Gastrocnemius medialis (tissue), 4 donors: ENCODE data around the gene ADGRL2. TPM values are rescaled to one million over a fixed set of nuclear protein-coding genes. Genes with fewer than 3 reads are reported as not detected.

ENCODE experiments used
- ATAC-seq, 2 donors: fragments of 150-250 bp; one replicate each; pipeline ENCODE4 v1.9.1; 2016
- DNase-seq, 2 donors: peaks; one replicate each; pipeline ENCODE4 v3.0.0-alpha.2; 2019
- H3K27ac ChIP-seq, 4 donors: fragments of 200-600 bp; sonication (generic); 1 replicate in 1 of 4; 2 replicates in 3 of 4; pipeline ENCODE4 v1.5.1; 2016 to 2018; ENCODE audit warnings: mild to moderate bottlenecking in 2 of 4, moderate library complexity in 1 of 4
- H3K27me3 ChIP-seq, 3 donors: fragments of 200-600 bp; sonication (generic) in 2 of 3; 1 replicate in 1 of 3; 2 replicates in 2 of 3; pipeline versions ENCODE4 v1.5.1 to v1.6.0; 2016 to 2019; ENCODE audit warnings: mild to moderate bottlenecking in 1 of 3, moderate library complexity in 1 of 3
- H3K36me3 ChIP-seq, 2 donors: fragments of 200-600 bp; sonication (generic) in 1 of 2; one replicate each; pipeline ENCODE4 v1.5.1; 2017 to 2018
- H3K4me1 ChIP-seq, 2 donors: fragments of 200-600 bp; sonication (generic) in 1 of 2; one replicate each; pipeline ENCODE4 v1.5.1; 2016 to 2017; ENCODE audit warnings: mild to moderate bottlenecking in 2 of 2
- H3K4me3 ChIP-seq, 4 donors: fragments of 200-600 bp; sonication (generic) in 3 of 4; 1 replicate in 1 of 4; 2 replicates in 3 of 4; pipeline ENCODE4 v1.5.1; 2016 to 2019; ENCODE audit warnings: mild to moderate bottlenecking in 2 of 4
- H3K9me3 ChIP-seq, 3 donors: fragments of 200-600 bp; sonication (generic) in 2 of 3; 1 replicate in 1 of 3; 2 replicates in 2 of 3; pipeline ENCODE4 v1.5.1; 2016 to 2019
- CTCF ChIP-seq, 5 experiments: fragments of 450-650 bp in 3 of 5; fragments of 200-600 bp in 2 of 5; sonication (generic) in 2 of 5; IDR thresholded peaks in 4 of 5; conservative IDR thresholded peaks in 1 of 5; 1 replicate in 4 of 5; 2 replicates in 1 of 5; pipeline ENCODE4 v1.5.1; 2016 to 2019; ENCODE audit warnings: antibody characterized with exemption in 5 of 5, mild to moderate bottlenecking in 3 of 5, moderate library complexity in 3 of 5
- POLR2A ChIP-seq, 2 donors: fragments of 450-650 bp; IDR thresholded peaks; one replicate each; pipeline ENCODE4 v1.6.1; 2017; ENCODE audit warnings: antibody characterized with exemption in 2 of 2, mild to moderate bottlenecking in 2 of 2, moderate library complexity in 2 of 2
- in situ Hi-C, 4 donors: fragments of 200-750 bp; cut with MboI; loops; one replicate each; pipeline versions ENCODE4 v1.15.0 to v1.8.0; 2017; ENCODE audit warnings: low sequenced_read_pairs in 4 of 4
- intact Hi-C: fragments of 100-400 bp; cut with DNase I; formaldehyde crosslinking; loops from one replicate; pipeline ENCODE4 v1.15.1; 2023; ENCODE audit warnings: low total_unique reads
- total RNA-seq, 4 donors: library from RNA; depleted of rRNA; stranded (reverse); fragments of >200 nt; gene quantifications; one replicate each; pipeline versions ENCODE4 v1.1.0 to v1.2.3, GENCODE V29; 2016

The ADGRL2 gene
- total RNA-seq, 4 donors from 2014 or later, result 4.5 to 9.7 (median 6.8) TPM

- in situ Hi-C loops, result no loop called here
- no peaks in the 10 kb centered on the region for H3K27me3 ChIP-seq
- TF ChIP-seq CTCF (IDR thresholded peaks at IDR 0.05 in 4 of 5, conservative IDR thresholded peaks at IDR 0.05 in 1 of 5) (no peak), POLR2A (IDR thresholded peaks at IDR 0.05) (no peak)
- DNase-seq (no peak), ATAC-seq (no peak)
- no peak overlapping the region for H3K27ac ChIP-seq
- no peaks in the 10 kb centered on the region for H3K36me3 ChIP-seq
- H3K9me3 ChIP-seq, result no peaks in the 10 kb centered on the region
- intact Hi-C loops, result no loop called here
- peaks cover 0 to 3% of the 10 kb centered on the region in 2 donors for H3K4me1 ChIP-seq
- H3K4me3 ChIP-seq, result no peak overlapping the region
Observed at GRCh38 chr1:81950591-81951244, 150.0 kb downstream of the ADGRL2 start.

GRCh38 chr1:81954534-81955020 lies 153.8 kb downstream of the ADGRL2 start:
- TF ChIP-seq CTCF (IDR thresholded peaks at IDR 0.05 in 4 of 5, conservative IDR thresholded peaks at IDR 0.05 in 1 of 5) (no peak), POLR2A (IDR thresholded peaks at IDR 0.05) (no peak)
- no peak for ATAC-seq
- no peak overlapping the region for H3K27ac ChIP-seq
- no peaks in the 10 kb centered on the region for H3K9me3 ChIP-seq
- in situ Hi-C loops (no loop called here), intact Hi-C loops (no loop called here)
- H3K4me3 ChIP-seq, result no peak overlapping the region
- DNase-seq, result no peak
- H3K36me3 ChIP-seq, result no peaks in the 10 kb centered on the region
- H3K27me3 ChIP-seq, result no peaks in the 10 kb centered on the region
- H3K4me1 ChIP-seq, result no peaks in the 10 kb centered on the region

GRCh38 chr1:81967951-81968350 lies 167.2 kb downstream of the ADGRL2 start:
- intact Hi-C loops, result no loop called here
- in situ Hi-C loops, result no loop called here
- ATAC-seq, result no peak

GRCh38 chr1:81970416-81970815 lies 169.7 kb downstream of the ADGRL2 start:
- in situ Hi-C loops, result no loop called here

More at GRCh38 chr1:81967951-81968350, 167.2 kb downstream of the ADGRL2 start:
- H3K36me3 ChIP-seq, result no peaks in the 10 kb centered on the region
- no peaks in the 10 kb centered on the region for H3K27me3 ChIP-seq
- no peak overlapping the region for H3K27ac ChIP-seq
- no peak for DNase-seq
- H3K4me1 ChIP-seq, result no peaks in the 10 kb centered on the region
- no peak overlapping the region for H3K4me3 ChIP-seq
- H3K9me3 ChIP-seq, result no peaks in the 10 kb centered on the region
- TF ChIP-seq POLR2A (IDR thresholded peaks at IDR 0.05) (no peak), CTCF (IDR thresholded peaks at IDR 0.05 in 4 of 5, conservative IDR thresholded peaks at IDR 0.05 in 1 of 5) (no peak)

More at GRCh38 chr1:81970416-81970815, 169.7 kb downstream of the ADGRL2 start:
- TF ChIP-seq CTCF (IDR thresholded peaks at IDR 0.05 in 4 of 5, conservative IDR thresholded peaks at IDR 0.05 in 1 of 5), result no peak
- Histone ChIP-seq H3K4me3 (no peak overlapping the region), H3K4me1 (no peaks in the 10 kb centered on the region), H3K27ac (no peak overlapping the region), H3K27me3 (no peaks in the 10 kb centered on the region), H3K36me3 (no peaks in the 10 kb centered on the region), H3K9me3 (no peaks in the 10 kb centered on the region)
- ATAC-seq, result no peak
- DNase-seq, result no peak
- intact Hi-C loops, result no loop called here
